HCT116 (cell line): Measurements from ENCODE around the gene WDR76. TPM values are rescaled to one million over a fixed set of nuclear protein-coding genes. Genes with fewer than 3 reads are reported as not detected.

ENCODE experiments used
- ATAC-seq: fragments of 200-7000 bp; cut with Tn5 transposase; 2 replicates; pipeline ENCODE4 v1.9.1; 2020; ENCODE audit warnings: mild to moderate bottlenecking, moderate library complexity
- BruUV-seq: library from RNA; stranded (reverse); fragments of 400-500 nt; replicated peaks from 2 replicates; lab custom pipeline; 2021; lab: Mats Ljungman, UMichigan
- CTCF ChIA-PET: fragments of 300-600 bp; sonication (Branson Sonifier 250); formaldehyde crosslinking; loops from one replicate; lab custom pipeline; 2021; ENCODE audit warnings: antibody characterized with exemption; lab: Charles Lee
- POLR2A ChIA-PET: fragments of 300-600, 350-600 bp; sonication (Branson Sonifier 250); formaldehyde crosslinking; loops from one replicate; lab custom pipeline; 2021; ENCODE audit warnings: antibody characterized with exemption; lab: Charles Lee
- RAD21 ChIA-PET, 2 experiments: fragments of 300-600 bp; sonication (Branson Sonifier 250); formaldehyde crosslinking; loops; one replicate each; lab custom pipeline; 2023; ENCODE audit warnings: low total read pairs in 2 of 2; ENCODE audit not compliant: uncharacterized antibody in 2 of 2, unreplicated experiment in 2 of 2, low non-redundant PET in 1 of 2; lab: Charles Lee
- DNase-seq: peaks from one replicate; pipeline ENCODE4 v3.0.0-alpha.2; 2010; ENCODE audit warnings: low read depth, low spot score
- H2AFZ ChIP-seq: fragments of 200-600 bp; shearing (Covaris generic), sonication (generic); 2 replicates; pipeline ENCODE4 v1.6.1; 2017; ENCODE audit warnings: low read depth, mixed run types, mixed read lengths, antibody characterized with exemption, low read length; ENCODE audit not compliant: poor library complexity, severe bottlenecking
- H3K27ac ChIP-seq: 2 replicates; pipeline ENCODE4 v1.5.1; 2012; ENCODE audit warnings: low read depth, low read length
- H3K27me3 ChIP-seq: fragments of 200-600 bp; sonication (generic); 2 replicates; pipeline ENCODE4 v1.6.1; 2016; ENCODE audit warnings: mixed run types, low read length, mixed read lengths; ENCODE audit not compliant: insufficient read depth
- H3K36me3 ChIP-seq, 2 experiments: fragments of 200-500 bp in 1 of 2; fragments of 200-600 bp in 1 of 2; sonication (Bioruptor generic) in 1 of 2; sonication (generic) in 1 of 2; 2 replicates each; pipeline versions ENCODE4 v1.5.1 to v1.6.1; 2014 to 2016; ENCODE audit warnings: low read length in 2 of 2, inconsistent platforms in 1 of 2, mixed read lengths in 1 of 2, mixed run types in 1 of 2; ENCODE audit not compliant: insufficient read depth in 2 of 2, control insufficient read depth in 1 of 2
- H3K4me1 ChIP-seq, 2 experiments: fragments of 200-600 bp in 1 of 2; sonication (generic) in 1 of 2; 2 replicates each; pipeline versions ENCODE4 v1.5.1 to v1.6.1; 2012 to 2017; ENCODE audit warnings: low read length in 2 of 2, inconsistent platforms in 1 of 2, mild to moderate bottlenecking in 1 of 2, mixed read lengths in 1 of 2, mixed run types in 1 of 2, moderate library complexity in 1 of 2; ENCODE audit not compliant: insufficient read depth in 2 of 2, control insufficient read depth in 1 of 2
- H3K4me2 ChIP-seq: fragments of 200-600 bp; sonication (generic); 2 replicates; pipeline ENCODE4 v1.6.1; 2017; ENCODE audit warnings: mixed run types, low read length, mixed read lengths
- H3K4me3 ChIP-seq, 2 experiments: fragments of 200-600 bp in 1 of 2; sonication (generic) in 1 of 2; replicated peaks in 1 of 2; 2 replicates each; pipeline ENCODE4 v1.5.1; 2011 to 2016; ENCODE audit warnings: low read length in 2 of 2, control low read depth in 1 of 2, low read depth in 1 of 2, mild to moderate bottlenecking in 1 of 2, mixed read lengths in 1 of 2, mixed run types in 1 of 2
- H3K79me2 ChIP-seq: fragments of 200-600 bp; sonication (generic); 2 replicates; pipeline ENCODE4 v1.6.1; 2017; ENCODE audit warnings: mild to moderate bottlenecking, mixed run types, low read length, moderate library complexity, mixed read lengths; ENCODE audit not compliant: insufficient read depth
- H3K9ac ChIP-seq: fragments of 200-600 bp; sonication (generic); 2 replicates; pipeline ENCODE4 v1.6.1; 2016; ENCODE audit warnings: low read length, mixed read lengths
- H3K9me2 ChIP-seq: fragments of 200-600 bp; sonication (generic), shearing (Covaris generic); 2 replicates; pipeline ENCODE4 v1.6.1; 2017; ENCODE audit warnings: mixed run types, mild to moderate bottlenecking, moderate library complexity; ENCODE audit not compliant: insufficient read depth
- H3K9me3 ChIP-seq, 2 experiments: fragments of 200-500 bp in 1 of 2; fragments of 200-600 bp in 1 of 2; sonication (Bioruptor generic) in 1 of 2; sonication (generic) in 1 of 2; 2 replicates each; pipeline ENCODE4 v1.6.1; 2014 to 2017; ENCODE audit warnings: low read length in 2 of 2, mixed read lengths in 2 of 2, inconsistent platforms in 1 of 2, low read depth in 1 of 2, mild to moderate bottlenecking in 1 of 2, mixed run types in 1 of 2, moderate library complexity in 1 of 2; ENCODE audit not compliant: control insufficient read depth in 1 of 2, insufficient read depth in 1 of 2
- H4K20me1 ChIP-seq: fragments of 200-600 bp; sonication (generic), shearing (Covaris generic); 2 replicates; pipeline ENCODE4 v1.6.1; 2017; ENCODE audit warnings: mixed run types, mild to moderate bottlenecking, moderate library complexity; ENCODE audit not compliant: insufficient read depth
- ATF3 ChIP-seq: IDR thresholded peaks from 2 replicates; pipeline ENCODE4 v1.6.1; 2012
- CEBPB ChIP-seq: IDR thresholded peaks from 2 replicates; pipeline ENCODE4 v1.6.1; 2012; ENCODE audit warnings: low read depth
- CTCF ChIP-seq, 3 experiments: fragments of 200-600 bp in 1 of 3; sonication (generic) in 1 of 3; IDR thresholded peaks in 2 of 3; conservative IDR thresholded peaks in 1 of 3; 2 replicates each; pipeline ENCODE4 v1.5.1; 2012 to 2017; ENCODE audit warnings: low read depth in 2 of 3, low read length in 2 of 3, antibody characterized with exemption in 1 of 3, borderline replicate concordance in 1 of 3, control low read depth in 1 of 3, mild to moderate bottlenecking in 1 of 3, mixed read lengths in 1 of 3, mixed run types in 1 of 3, moderate library complexity in 1 of 3; ENCODE audit not compliant: insufficient read depth in 1 of 3
- EGR1 ChIP-seq: IDR thresholded peaks from 2 replicates; pipeline ENCODE4 v1.6.1; 2012; ENCODE audit warnings: low read depth
- ELF1 ChIP-seq: IDR thresholded peaks from 2 replicates; pipeline ENCODE4 v1.6.1; 2012; ENCODE audit warnings: low read depth, borderline replicate concordance
- EZH2phosphoT487 ChIP-seq: fragments of 200-600 bp; IDR thresholded peaks from 2 replicates; pipeline ENCODE4 v1.6.1; 2018; ENCODE audit warnings: antibody characterized with exemption, borderline replicate concordance
- FOSL1 ChIP-seq: IDR thresholded peaks from 2 replicates; pipeline ENCODE4 v1.6.1; 2012; ENCODE audit warnings: low read depth
- POLR2AphosphoS5 ChIP-seq: IDR thresholded peaks from 2 replicates; pipeline ENCODE4 v1.6.1; 2011; ENCODE audit warnings: mild to moderate bottlenecking, low read depth, low read length, moderate library complexity
- RAD21 ChIP-seq: IDR thresholded peaks from 2 replicates; pipeline ENCODE4 v1.6.1; 2012; ENCODE audit warnings: low read depth, mild to moderate bottlenecking
- TCF7L2 ChIP-seq: IDR thresholded peaks from 2 replicates; pipeline ENCODE4 v1.7.0; 2011; ENCODE audit warnings: borderline replicate concordance, inconsistent platforms; ENCODE audit not compliant: insufficient read depth, insufficient read length; ENCODE audit errors: extremely low read depth
- YY1 ChIP-seq: IDR thresholded peaks from 2 replicates; pipeline ENCODE4 v1.6.1; 2011; ENCODE audit warnings: low read length, low read depth, moderate library complexity, mild to moderate bottlenecking; ENCODE audit not compliant: insufficient replicate concordance; ENCODE audit errors: extremely low read depth
- ZNF274 ChIP-seq: fragments of 200-500 bp; sonication (Bioruptor generic); IDR thresholded peaks from 2 replicates; pipeline ENCODE4 v1.6.1; 2014; ENCODE audit warnings: mild to moderate bottlenecking, low read depth, low read length, inconsistent platforms
- intact Hi-C: fragments of 100-400 bp; cut with micrococcal nuclease; formaldehyde crosslinking; loops from 2 replicates; pipeline ENCODE4 v1.10.0; 2022
- total RNA-seq: library from RNA; stranded (reverse); gene quantifications from one replicate; pipeline ENCODE4 v1.2.1, GENCODE V29; 2021; ENCODE audit not compliant: unreplicated experiment
- TF ChIP-seq, protein P1 (sequence below): IDR thresholded peaks from 2 replicates; pipeline ENCODE4 v1.6.1; 2012; ENCODE audit warnings: low read depth

WDR76 gene
- total RNA-seq, 1 experiment from 2014 or later = 33.0 TPM

DNA sequence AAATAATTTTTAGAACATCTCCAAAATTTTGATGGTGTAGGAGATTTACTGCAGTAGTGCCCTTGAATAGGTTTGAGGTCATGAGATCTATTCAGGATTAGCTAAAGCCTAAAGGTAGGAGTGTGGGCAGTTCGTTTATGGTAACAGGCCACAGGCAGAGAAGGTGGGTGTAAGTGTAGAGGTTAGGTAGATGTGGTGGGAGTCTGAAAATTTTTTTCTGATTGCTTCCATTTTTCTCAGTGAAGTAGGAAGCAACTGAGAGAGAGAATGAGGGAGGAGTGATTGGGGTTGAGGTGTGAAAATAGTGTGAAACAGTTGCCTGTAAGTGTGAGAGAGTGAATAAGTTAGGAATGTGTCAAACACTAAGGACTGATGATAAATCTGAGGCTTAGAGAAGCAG is 47.8 kb upstream of the WDR76 start:
- RAD21 ChIA-PET = no interaction called here
- H3K4me2 ChIP-seq = no peak overlapping the region
- H3K27ac ChIP-seq = no peak overlapping the region
- BruUV-seq = no TSS peak
- peaks cover 0 to 4% of the 10 kb centered on the region in 2 experiments; a peak in 1 of 4 replicates for H3K36me3 ChIP-seq
- CTCF ChIA-PET = no interaction called here
- H3K79me2 ChIP-seq = no peaks in the 10 kb centered on the region; the same call in 1 of the 2 replicates
- no peaks in the 10 kb centered on the region for H3K27me3 ChIP-seq
- POLR2A ChIA-PET = interaction anchor here (0.6 to 0.7 kb wide), 2 partner anchors 633 to 831 kb away, joined by 3 read pairs; no protein-coding TSS in a partner anchor
- ATAC-seq (no peak), DNase-seq (no peak)
- TF ChIP-seq ZNF274 (no peak), EGR1 (no peak), TCF7L2 (no peak), YY1 (no peak), ATF3 (no peak)
- intact Hi-C loops = loop anchor here (10.0 kb wide), 1 partner anchor 334 kb away; no protein-coding TSS in a partner anchor
- H2AFZ ChIP-seq = no peak overlapping the region
- no peak overlapping the region for H3K4me3 ChIP-seq
- no peaks in the 10 kb centered on the region for H3K9me3 ChIP-seq
- no peaks in the 10 kb centered on the region for H3K9me2 ChIP-seq
- H3K9ac ChIP-seq = no peak overlapping the region
- no peaks in the 10 kb centered on the region for H4K20me1 ChIP-seq
- H3K4me1 ChIP-seq = peaks cover 9 to 31% of the 10 kb centered on the region in 2 experiments

DNA sequence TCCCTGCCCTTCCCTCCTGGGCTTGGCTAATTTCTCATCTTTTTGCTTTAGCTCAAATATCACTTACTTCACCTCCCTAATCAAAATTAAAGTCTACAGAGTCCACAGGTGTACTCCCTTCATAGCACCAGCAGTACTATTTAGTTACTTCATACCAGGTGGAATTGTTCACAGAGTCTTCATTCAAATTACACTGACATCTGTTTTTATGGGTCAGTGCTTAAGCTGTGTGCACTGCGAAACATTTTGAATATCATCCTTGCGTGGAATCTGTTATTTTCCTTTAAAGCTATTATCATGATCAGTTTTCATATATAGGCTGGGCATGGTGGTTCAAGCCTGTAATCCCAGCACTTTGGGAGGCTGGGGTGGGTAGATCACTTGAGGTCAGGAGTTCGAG is 37.4 kb upstream of the WDR76 start:
- Histone ChIP-seq H3K9ac (no peak overlapping the region), H3K4me3 (no peak overlapping the region), H3K4me2 (no peak overlapping the region), H3K27ac (no peak overlapping the region), H3K4me1 (peaks cover 13 to 17% of the 10 kb centered on the region in 2 experiments), H4K20me1 (no peaks in the 10 kb centered on the region), H3K27me3 (no peaks in the 10 kb centered on the region), H3K79me2 (peaks cover 23% of the 10 kb centered on the region), H3K9me3 (no peaks in the 10 kb centered on the region), H3K9me2 (no peaks in the 10 kb centered on the region), H3K36me3 (peaks cover 11 to 15% of the 10 kb centered on the region in 2 experiments; a peak in 3 of 4 replicates), H2AFZ (no peak overlapping the region)
- ChIA-PET POLR2A (interaction anchor here (2.2 kb wide), 1 partner anchor 13 kb away, joined by 8 read pairs; the partner anchor contains the start of gene ELL3), RAD21 (no interaction called here), CTCF (interaction anchor here (1.3 kb wide), 1 partner anchor 12 kb away, joined by 5 read pairs; the partner anchor contains the start of gene ELL3)
- ATAC-seq = no peak
- BruUV-seq = no TSS peak
- intact Hi-C loops = no loop called here
- no peak for DNase-seq
- TF ChIP-seq ZNF274 (no peak), CTCF (IDR thresholded peaks at IDR 0.05 in 2 of 3, conservative IDR thresholded peaks at IDR 0.05 in 1 of 3; ENCODE audit: borderline replicate concordance in 1 of 3, insufficient read depth in 1 of 3, low read depth in 2 of 3, low read length in 2 of 3) (no peak), RAD21 (no peak), CEBPB (no peak), ATF3 (no peak), FOSL1 (no peak), EZH2phosphoT487 (no peak), ELF1 (no peak), POLR2AphosphoS5 (no peak)
- TF ChIP-seq, protein P1, sequence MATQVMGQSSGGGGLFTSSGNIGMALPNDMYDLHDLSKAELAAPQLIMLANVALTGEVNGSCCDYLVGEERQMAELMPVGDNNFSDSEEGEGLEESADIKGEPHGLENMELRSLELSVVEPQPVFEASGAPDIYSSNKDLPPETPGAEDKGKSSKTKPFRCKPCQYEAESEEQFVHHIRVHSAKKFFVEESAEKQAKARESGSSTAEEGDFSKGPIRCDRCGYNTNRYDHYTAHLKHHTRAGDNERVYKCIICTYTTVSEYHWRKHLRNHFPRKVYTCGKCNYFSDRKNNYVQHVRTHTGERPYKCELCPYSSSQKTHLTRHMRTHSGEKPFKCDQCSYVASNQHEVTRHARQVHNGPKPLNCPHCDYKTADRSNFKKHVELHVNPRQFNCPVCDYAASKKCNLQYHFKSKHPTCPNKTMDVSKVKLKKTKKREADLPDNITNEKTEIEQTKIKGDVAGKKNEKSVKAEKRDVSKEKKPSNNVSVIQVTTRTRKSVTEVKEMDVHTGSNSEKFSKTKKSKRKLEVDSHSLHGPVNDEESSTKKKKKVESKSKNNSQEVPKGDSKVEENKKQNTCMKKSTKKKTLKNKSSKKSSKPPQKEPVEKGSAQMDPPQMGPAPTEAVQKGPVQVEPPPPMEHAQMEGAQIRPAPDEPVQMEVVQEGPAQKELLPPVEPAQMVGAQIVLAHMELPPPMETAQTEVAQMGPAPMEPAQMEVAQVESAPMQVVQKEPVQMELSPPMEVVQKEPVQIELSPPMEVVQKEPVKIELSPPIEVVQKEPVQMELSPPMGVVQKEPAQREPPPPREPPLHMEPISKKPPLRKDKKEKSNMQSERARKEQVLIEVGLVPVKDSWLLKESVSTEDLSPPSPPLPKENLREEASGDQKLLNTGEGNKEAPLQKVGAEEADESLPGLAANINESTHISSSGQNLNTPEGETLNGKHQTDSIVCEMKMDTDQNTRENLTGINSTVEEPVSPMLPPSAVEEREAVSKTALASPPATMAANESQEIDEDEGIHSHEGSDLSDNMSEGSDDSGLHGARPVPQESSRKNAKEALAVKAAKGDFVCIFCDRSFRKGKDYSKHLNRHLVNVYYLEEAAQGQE = no peak
